Activated CD8-positive, alpha-beta memory T cell treated with anti-CD3 and anti-CD28 coated beads for 4 hours (primary cell): ENCODE results near the gene ETV6.
"Not testable (repeated sequence)": the region's sequence is repeated elsewhere in the genome, so short reads cannot be mapped to it uniquely, and the experiment has no call there.

Source experiments
- DNase-seq, 2 donors: peaks; one replicate each; pipeline ENCODE4 v3.0.0-alpha.2; 2020; ENCODE audit warnings: low read depth in 2 of 2

The ETV6 gene

GRCh38 chr12:11882301-11883019, 233.0 kb downstream of the ETV6 start:
- no peak for DNase-seq

DNA sequence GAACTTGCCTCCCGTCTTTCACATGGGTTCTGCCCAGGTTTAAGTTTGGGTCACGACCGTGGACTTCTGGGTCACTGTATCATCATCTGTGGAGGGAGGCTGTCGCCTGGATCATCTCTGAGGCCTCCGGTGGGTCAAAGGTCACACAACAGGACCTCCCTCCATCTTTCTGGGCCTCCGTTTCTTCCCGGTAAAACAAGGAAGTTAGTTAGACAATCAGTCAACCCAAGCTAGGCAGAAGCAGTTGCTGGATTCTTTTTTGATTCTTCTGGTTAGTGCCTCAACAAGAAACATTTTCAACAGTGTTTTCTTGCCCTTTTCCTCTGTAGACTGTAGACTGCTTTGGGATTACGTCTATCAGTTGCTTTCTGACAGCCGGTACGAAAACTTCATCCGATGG, 234.6 kb downstream of the ETV6 start:
- no peak for DNase-seq

DNA sequence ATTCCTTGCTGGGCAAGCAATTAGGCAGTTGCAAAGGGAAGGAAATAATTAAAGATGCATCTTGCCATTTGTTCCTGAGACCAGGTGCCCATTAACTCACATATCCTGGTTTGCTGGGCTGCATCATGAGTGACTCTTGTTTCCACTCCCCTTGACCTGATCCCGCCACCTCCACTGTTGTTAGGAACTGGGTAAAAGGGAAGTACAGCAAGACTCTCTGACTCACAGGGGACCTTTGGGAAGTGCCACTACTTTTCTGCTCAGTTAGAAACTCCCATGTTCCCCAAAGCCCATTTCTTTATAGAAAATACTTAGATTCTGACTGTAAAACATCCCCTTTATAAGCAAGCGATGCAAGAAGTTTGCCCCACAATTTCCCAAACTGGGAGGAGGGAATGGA, 235.2 kb downstream of the ETV6 start:
- no peak for DNase-seq

DNA sequence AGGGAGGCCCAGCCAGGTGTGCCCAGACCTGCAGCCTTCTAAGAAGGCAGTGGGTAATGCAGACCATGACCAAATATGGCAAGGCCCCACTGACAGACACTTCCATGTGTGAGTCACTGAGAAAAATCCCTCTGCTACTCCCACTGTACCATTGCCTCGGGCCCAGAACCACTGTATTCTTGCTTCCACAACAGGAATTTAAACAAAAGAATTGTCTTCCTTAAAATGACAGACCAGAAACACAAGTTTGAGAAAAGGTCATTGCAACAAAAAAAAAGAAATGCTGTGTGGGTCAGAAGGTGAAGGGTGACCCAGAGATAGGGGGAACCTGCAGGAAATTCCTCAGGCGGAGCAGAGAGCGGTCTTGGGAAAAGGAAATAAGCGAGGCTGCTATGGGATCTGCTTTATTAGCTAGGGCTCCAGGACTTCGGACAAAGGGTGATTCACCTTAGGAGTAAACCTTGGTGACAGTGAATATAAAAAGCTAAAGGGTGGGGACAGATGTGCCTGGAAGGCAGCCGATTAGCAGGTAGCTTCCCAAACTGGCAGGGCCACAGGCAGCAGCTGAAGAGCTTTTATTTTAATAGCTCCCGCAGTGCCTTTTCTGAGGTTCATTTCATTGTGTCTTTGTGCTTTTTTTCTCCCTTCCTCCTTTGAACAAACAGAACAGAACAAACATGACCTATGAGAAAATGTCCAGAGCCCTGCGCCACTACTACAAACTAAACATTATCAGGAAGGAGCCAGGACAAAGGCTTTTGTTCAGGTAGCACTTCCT, 236.0 kb downstream of the ETV6 start:
- DNase-seq, result no peak

DNA sequence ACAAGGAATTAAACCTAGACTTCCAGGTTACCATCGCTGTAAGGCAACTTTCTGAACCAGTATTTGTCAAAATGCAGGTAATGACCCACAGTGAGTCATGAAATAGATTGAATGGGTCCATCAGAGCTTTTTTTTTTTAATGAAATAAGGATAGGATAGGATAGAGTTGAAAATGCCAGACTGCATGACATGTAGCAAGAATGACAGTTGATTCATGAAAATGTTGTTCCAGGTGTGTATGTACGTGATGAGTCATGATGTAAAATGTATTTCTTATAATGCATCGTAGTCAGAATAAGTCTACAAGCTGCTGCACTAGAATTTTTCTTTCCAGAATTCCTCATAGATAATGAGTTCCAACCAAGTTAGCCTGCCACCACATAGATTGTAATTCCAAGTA, 236.9 kb downstream of the ETV6 start:
- no peak for DNase-seq

GRCh38 chr12:11888029-11888428, 238.6 kb downstream of the ETV6 start:
- no peak for DNase-seq

DNA sequence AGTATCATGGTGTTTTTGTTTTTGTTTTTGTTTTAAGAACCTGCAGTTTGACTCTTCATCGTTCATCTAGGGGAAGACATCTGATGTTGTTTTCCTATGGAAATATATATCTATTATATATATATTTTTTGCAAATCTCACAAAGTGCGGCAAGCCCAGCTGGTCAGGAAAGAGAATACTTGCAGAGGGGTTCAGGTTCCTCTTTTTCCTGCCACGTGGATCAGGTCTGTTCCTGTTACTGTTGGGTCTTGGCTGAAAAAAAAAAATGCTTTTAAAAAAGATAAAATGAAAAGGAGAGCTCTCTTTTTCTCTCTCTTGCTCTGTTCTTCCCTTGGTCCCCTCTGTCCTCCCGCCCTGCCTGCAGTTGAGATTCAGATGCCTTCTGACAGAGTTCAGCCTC, 241.9 kb downstream of the ETV6 start:
- DNase-seq, result no peak

- DNase-seq, result no peak
Measured at GRCh38 chr12:11891754-11892386, 242.4 kb downstream of the ETV6 start.

DNA sequence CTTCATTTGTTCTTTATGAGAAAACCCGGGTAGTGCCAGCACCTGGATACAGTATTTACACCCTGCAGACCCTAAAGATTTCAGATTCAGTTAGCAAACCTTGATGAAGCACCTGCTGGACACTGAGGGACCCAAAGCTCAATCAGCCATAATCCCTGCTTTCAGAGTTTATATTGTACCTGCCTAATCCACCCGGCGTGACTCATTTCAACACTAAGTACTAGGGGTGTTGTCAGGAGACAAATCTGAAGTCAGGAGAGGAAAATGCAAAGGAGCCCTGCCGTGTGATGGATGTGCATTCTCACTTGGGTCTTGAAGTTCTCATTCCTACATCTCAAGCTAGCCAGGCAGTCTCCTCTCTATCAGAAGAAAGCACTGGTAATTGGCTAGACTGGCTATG, 244.5 kb downstream of the ETV6 start:
- no peak for DNase-seq

- DNase-seq, result no peak
Measured at GRCh38 chr12:11894890-11895289, 245.4 kb downstream of the ETV6 start.

GRCh38 chr12:11895421-11896078, 246.1 kb downstream of the ETV6 start:
- no peak for DNase-seq

DNA sequence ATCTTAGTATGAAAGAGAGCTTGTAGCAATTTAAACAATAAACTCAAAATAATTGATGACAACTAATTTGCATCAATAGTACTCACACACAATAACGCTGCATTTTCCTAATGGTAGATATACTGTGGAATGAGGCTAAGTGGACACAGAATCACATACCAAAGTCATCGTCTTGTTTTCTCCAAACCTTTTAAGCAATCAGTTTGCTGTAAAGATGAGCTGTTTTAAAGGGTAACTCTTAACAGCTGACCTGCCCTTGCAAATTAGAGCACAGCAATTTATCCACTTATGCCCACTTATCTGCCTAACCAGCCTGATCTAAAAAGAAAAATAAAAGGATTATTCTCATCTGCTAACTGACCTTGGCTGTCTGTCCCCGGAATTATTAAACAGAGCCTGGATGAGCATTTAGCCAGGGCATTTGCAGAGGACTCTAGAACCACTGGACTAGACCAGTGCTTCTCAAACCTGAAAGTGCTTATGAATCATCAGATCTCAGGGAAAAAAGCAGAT, 247.0 kb downstream of the ETV6 start:
- DNase-seq, result no peak

DNA sequence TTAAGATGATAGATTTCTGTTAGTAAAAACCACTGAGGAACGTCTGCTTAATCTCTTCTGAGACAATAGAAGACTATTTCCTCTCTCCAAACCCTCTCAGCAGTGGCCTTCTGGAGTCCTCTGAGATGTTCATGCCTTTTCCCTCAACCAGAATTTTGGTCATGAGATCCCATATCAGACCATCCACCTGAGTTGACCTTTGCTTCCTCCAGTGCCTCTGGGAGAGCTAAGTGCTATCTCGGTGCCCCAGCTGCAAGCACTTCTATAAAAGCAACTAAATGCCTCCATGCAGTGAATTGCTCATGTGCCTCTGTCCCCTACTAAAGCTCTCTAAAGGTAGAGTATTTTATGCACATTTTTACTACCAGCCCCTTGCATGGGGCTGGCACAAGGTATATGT, 248.4 kb downstream of the ETV6 start:
- DNase-seq, result no peak

DNA sequence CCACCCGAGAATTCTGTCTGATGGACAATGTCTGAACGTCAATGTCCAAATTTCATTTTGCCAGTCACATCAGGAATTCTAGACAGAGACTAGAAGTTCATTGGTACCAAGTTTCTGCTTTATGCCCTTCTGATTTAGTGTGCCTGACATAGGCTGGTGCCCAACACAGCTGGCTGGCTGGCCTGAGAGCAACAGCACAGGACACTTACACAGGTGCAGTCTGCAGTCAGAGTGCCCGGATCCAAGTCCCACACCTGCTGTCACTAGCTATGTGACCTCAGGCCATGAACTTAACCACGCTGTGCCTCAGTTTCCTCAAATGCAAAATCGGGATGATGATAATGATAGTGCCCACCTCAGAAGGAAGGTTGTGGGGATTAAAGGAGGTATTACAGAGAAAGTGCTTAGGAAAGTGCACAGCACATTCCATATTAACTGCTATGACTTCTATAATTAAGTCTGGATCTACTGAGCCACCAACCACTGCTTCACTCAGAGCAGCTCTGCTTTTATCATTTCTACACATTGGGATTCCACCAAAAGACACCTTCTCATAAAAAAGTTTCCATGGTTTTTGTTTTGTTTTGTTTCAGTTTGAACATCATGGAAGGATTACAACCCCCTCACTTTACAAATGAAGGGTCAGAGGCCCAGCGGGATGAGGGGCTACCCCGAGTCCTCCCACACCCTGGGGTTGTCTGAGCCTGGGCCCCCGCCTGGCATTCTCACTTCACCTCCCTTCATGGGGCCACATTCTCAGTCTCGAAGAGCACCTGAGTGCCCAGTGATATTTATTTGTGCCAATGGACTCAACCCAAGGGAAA, 252.4 kb downstream of the ETV6 start:
- DNase-seq, result no peak

GRCh38 chr12:11902525-11902875, 253.0 kb downstream of the ETV6 start:
- DNase-seq, result no peak

DNA sequence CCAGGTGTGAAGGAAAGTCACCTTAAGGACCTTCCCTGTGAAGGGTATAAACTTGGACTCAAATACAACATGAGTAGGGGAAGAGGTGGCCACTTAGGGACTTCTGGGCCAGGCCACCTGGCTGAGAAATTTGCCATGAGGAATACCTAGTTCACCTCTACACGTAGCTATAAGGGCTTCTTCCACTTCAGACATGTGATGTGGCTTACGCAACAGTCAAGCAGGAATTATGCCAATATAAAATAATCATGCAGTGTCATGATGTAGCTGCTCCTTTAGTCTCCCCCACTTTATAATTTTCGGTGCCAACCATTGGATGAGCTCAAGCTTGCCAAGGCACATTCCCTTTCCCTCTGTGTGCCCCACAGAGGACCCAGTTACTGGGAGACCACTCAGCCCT, 254.7 kb downstream of the ETV6 start:
- no peak for DNase-seq

DNA sequence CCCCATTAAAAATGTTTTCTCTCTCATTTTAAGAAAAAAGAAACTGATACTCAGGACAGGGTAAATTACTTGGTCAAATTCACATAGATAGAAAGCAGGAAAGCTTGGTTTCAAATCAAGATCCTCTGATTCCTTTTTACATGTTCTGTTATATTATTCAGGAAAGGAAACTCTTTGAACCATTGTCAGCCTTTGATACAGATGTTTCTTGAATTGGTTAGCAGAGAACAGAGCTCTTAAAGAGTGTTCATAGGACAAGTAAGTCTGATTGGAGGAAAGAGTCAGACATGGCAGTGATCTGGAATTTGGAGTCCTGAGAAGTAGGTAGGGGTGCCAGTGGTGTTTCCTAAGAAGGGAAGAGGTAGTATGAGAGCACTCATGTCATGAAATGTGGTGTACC, 256.1 kb downstream of the ETV6 start:
- no peak for DNase-seq

DNA sequence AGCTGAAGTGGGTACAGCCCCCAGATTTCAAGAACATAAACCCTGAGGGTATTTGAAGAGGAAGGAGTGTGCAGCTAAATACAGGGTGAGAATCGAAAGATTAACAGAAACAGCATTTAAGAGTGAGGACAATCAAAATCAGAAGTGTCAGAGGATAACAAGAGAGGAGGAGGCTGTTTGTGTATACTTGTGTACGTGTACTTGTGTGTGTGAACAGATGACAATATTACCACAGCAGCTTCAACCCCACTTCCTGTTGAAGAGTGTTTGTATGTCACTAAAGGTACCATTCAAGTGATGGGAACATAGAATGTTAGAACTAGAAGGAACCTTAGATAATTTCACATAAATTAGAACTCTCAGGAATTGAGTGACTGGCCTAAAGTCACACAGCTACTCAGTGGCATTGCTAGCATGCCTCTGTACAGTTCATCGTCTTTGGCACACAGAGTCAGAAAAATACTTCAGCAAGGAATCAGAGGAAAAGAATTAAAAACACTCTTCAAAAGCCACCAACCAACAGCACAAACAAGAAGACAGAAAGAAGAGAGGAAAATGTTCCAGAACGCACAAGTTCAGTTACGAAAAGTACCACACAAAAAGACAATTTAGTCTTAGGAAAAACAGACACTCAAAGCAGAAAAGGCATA, 256.9 kb downstream of the ETV6 start:
- DNase-seq, result no peak

DNA sequence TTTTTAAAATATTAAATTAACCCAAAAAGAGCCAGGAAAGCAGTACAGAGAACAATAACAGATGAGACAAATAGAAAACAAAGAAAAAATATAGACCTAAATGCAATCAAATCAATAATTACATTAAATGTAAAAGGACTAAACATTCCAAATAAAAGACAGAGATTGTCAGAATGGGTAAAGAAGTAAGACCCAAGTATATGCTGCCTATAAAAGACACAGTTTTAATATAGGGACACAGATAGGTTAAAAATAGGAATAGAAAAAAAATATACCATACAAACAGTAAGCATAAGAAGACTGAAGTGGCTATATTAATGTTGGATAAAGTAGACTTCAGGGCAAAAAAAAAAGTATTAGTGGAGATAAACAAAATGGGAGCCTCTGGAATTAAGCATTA, 258.2 kb downstream of the ETV6 start:
- DNase-seq, result no peak

- not testable (repeated sequence) for DNase-seq
Measured at GRCh38 chr12:11909406-11909805, 259.9 kb downstream of the ETV6 start.

GRCh38 chr12:11916113-11916512, 266.6 kb downstream of the ETV6 start:
- no peak for DNase-seq
